ENCODE results near the gene EFL1. TPM values are rescaled to one million over a fixed set of nuclear protein-coding genes. Genes with fewer than 3 reads are reported as not detected.

The EFL1 gene
- total and polyA plus RNA-seq, 9 of the 15 experiments (the other 6 are each of a cell fraction or from before 2014, with no cell fraction given): 4.8 to 32.5 (median 16.9) TPM

DNA sequence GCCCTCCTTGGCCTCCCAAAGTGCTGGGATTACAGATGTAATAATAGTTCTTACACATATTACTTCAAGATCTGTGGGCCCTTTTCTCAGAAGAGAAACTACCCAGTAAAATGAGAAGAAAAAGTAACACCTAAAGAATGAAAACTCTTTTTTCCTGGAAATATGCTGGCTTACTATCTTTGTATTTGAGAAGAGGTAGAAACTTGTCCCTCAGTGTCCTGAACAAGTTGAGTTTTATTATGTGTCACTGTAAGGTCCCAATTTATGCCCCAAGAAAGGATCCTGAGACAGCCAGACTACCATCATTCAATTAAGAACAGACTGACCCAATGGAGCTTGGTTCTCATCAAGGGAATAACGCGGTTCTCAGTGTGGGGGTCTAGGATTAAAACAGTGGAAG lies 93.8 kb downstream of the EFL1 start (continued):
- TF ChIP-seq, protein P1, sequence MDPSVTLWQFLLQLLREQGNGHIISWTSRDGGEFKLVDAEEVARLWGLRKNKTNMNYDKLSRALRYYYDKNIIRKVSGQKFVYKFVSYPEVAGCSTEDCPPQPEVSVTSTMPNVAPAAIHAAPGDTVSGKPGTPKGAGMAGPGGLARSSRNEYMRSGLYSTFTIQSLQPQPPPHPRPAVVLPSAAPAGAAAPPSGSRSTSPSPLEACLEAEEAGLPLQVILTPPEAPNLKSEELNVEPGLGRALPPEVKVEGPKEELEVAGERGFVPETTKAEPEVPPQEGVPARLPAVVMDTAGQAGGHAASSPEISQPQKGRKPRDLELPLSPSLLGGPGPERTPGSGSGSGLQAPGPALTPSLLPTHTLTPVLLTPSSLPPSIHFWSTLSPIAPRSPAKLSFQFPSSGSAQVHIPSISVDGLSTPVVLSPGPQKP (CRISPR knock-in tag; IDR thresholded peaks at IDR 0.05): no peak

DNA sequence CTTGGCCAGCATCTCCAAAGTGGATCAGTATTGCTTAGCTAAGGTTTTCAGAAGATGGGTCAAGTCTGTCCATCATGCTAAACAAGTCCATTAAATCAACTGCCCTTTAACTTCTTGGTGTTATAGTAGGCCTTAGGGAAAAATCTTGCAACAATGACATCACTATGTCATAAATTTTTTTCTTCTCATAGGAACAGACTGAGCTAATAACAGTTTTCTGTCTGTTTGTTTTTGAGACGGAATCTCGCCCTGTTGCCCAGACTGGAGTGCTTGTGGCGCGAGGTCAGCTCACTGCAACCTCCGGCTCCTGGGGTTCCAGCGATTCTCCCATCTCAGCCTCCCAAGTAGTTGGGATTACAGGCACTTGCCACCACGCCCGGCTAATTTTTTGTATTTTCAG lies 94.2 kb downstream of the EFL1 start:
- FAIRE-seq: no peak
- ChIA-PET CTCF (ENCODE audit: low intra/inter-chr PET ratio) (no interaction called here), POLR2A (interaction anchor here (0.6 to 1.1 kb wide), 2 partner anchors 10 to 120 kb away, joined by 3 read pairs; no protein-coding TSS in a partner anchor)
- BruUV-seq (replicated peaks): no TSS peak
- 93% methylated on average over 8 of the region's 8 CpGs for WGBS (ENCODE audit: insufficient coverage, low coverage, missing lambda C conversion rate)
- no peaks in the 10 kb centered on the region for H4K20me1 ChIP-seq (replicated peaks; ENCODE audit: control insufficient read depth, insufficient read depth, low read length)
- intact Hi-C loops (cut with micrococcal nuclease) (no loop called here), in situ Hi-C loops (cut with MboI) (no loop called here)
- no peaks in the 10 kb centered on the region for H3K9me1 ChIP-seq (ENCODE audit: control insufficient read depth, insufficient read depth, low read length)
- no peak overlapping the region for H2AFZ ChIP-seq (ENCODE audit: low read depth, low read length)
- H3K4me2 ChIP-seq (ENCODE audit: insufficient read depth, low read length): no peak overlapping the region
- no peak overlapping the region for H3K9ac ChIP-seq (ENCODE audit: insufficient read depth in 1 of 2, low read depth in 2 of 2, low read length in 2 of 2)
- H3K79me2 ChIP-seq (ENCODE audit: control insufficient read depth, insufficient read depth, low read length): no peaks in the 10 kb centered on the region
- no peak for DNase-seq (ENCODE audit: extremely low read depth in 1 of 4, low spot score in 3 of 4)
- no peaks in the 10 kb centered on the region for H3K4me1 ChIP-seq (replicated peaks in 1 of 2; ENCODE audit: control insufficient read depth in 2 of 2, insufficient read depth in 2 of 2, low read length in 2 of 2)
- H3K36me3 ChIP-seq (ENCODE audit: control insufficient read depth, insufficient read depth, low read length): peaks cover 7% of the 10 kb centered on the region; the same call in 1 of the 3 replicates
- no peak for ATAC-seq
- H3K27ac ChIP-seq (ENCODE audit: extremely low read depth, low read depth, low read length): no peak overlapping the region
- H3K27me3 ChIP-seq (ENCODE audit: control insufficient read depth in 2 of 2, insufficient read depth in 2 of 2, low read length in 2 of 2): no peaks in the 10 kb centered on the region
- H3K4me3 ChIP-seq: no peak overlapping the region
- H3K9me3 ChIP-seq (replicated peaks; ENCODE audit: control insufficient read depth, insufficient read depth, low read depth, low read length): no peaks in the 10 kb centered on the region
- TF ChIP-seq ZSCAN32 (CRISPR knock-in tag; IDR thresholded peaks at IDR 0.05) (no peak), CBX1 (IDR thresholded peaks at IDR 0.05; ENCODE audit: low read depth) (no peak), PHF21A (IDR thresholded peaks at IDR 0.05; ENCODE audit: borderline replicate concordance, low read depth) (no peak), NR2C1 (IDR thresholded peaks at IDR 0.05) (no peak), NR2C1 (tag; IDR thresholded peaks at IDR 0.05) (no peak), STAT5A (IDR thresholded peaks at IDR 0.05; ENCODE audit: borderline replicate concordance, low read length) (no peak), GATAD2B (IDR thresholded peaks at IDR 0.05; ENCODE audit: borderline replicate concordance) (no peak), SIRT6 (IDR thresholded peaks at IDR 0.05; ENCODE audit: low read depth, low read length) (no peak), MEIS2 (IDR thresholded peaks at IDR 0.05; ENCODE audit: partially characterized antibody) (no peak), CCNT2 (IDR thresholded peaks at IDR 0.05; ENCODE audit: borderline replicate concordance, extremely low read depth, insufficient read length, low read depth, low read length) (no peak), BRCA1 (IDR thresholded peaks at IDR 0.05) (no peak), BRCA1 (CRISPR knock-in tag; IDR thresholded peaks at IDR 0.05) (no peak), POLR2G (IDR thresholded peaks at IDR 0.05; ENCODE audit: low read depth, low read length) (no peak), FOXA3 (CRISPR knock-in tag; conservative IDR thresholded peaks at IDR 0.05 in 1 of 2, IDR thresholded peaks at IDR 0.05 in 1 of 2) (no peak), TOE1 (IDR thresholded peaks at IDR 0.05; ENCODE audit: borderline replicate concordance) (no peak), TOE1 (CRISPR knock-in tag; IDR thresholded peaks at IDR 0.05; ENCODE audit: borderline replicate concordance, low read depth) (no peak), CHCHD3 (CRISPR knock-in tag; IDR thresholded peaks at IDR 0.05) (no peak)
- TF ChIP-seq, protein P2, sequence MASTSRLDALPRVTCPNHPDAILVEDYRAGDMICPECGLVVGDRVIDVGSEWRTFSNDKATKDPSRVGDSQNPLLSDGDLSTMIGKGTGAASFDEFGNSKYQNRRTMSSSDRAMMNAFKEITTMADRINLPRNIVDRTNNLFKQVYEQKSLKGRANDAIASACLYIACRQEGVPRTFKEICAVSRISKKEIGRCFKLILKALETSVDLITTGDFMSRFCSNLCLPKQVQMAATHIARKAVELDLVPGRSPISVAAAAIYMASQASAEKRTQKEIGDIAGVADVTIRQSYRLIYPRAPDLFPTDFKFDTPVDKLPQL (IDR thresholded peaks at IDR 0.05; ENCODE audit: extremely low read depth, insufficient read length): no peak
- TF ChIP-seq, protein P3, sequence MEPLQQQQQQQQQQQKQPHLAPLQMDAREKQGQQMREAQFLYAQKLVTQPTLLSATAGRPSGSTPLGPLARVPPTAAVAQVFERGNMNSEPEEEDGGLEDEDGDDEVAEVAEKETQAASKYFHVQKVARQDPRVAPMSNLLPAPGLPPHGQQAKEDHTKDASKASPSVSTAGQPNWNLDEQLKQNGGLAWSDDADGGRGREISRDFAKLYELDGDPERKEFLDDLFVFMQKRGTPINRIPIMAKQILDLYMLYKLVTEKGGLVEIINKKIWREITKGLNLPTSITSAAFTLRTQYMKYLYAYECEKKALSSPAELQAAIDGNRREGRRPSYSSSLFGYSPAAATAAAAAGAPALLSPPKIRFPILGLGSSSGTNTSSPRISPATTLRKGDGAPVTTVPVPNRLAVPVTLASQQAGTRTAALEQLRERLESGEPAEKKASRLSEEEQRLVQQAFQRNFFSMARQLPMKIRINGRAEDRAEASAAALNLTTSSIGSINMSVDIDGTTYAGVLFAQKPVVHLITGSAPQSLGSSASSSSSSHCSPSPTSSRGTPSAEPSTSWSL (CRISPR knock-in tag; IDR thresholded peaks at IDR 0.05; ENCODE audit: borderline replicate concordance): no peak

Measured in K562 (cell line).